Activated CD8-positive, alpha-beta memory T cell treated with anti-CD3 and anti-CD28 coated beads for 48 hours (primary cell): Measurements from ENCODE around the gene UBAC2.
"Not testable (repeated sequence)": the region's sequence is repeated elsewhere in the genome, so short reads cannot be mapped to it uniquely, and the experiment has no call there.

Experiments used
- DNase-seq, 3 experiments: peaks; one replicate each; pipeline ENCODE4 v3.0.0-alpha.2; 2020; ENCODE audit warnings: low read depth in 2 of 3, low spot score in 2 of 3

The UBAC2 gene

DNA sequence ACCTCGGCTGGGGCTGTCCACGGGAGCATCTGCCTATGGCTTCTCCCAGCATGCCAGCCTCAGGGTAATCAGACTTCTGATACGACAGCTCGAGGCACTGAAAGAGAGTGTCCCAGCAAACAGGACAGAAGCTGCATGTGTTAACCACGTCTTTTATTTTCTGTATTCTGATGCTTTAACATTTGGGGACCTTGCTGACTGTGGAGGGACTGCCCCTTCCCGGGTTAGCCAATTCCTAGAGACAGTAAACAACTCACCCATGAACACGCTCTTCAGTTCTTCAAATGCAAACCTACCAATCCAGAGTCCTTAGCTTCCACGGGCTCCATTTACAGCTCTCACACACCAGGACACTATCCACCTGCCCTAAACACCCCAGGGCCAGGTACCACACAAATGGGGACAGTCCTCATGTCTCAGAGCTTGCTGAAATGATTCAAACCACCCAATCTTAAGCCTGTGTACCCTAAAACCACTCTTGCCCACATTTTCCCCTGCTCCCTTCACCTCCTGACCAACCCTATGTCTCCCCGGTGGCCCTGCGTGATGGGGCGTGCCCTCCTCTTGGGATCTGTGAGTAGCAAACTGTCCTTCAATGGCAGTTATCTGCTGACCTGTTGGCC, 208.9 kb downstream of the UBAC2 start:
- DNase-seq = not testable (repeated sequence)

DNA sequence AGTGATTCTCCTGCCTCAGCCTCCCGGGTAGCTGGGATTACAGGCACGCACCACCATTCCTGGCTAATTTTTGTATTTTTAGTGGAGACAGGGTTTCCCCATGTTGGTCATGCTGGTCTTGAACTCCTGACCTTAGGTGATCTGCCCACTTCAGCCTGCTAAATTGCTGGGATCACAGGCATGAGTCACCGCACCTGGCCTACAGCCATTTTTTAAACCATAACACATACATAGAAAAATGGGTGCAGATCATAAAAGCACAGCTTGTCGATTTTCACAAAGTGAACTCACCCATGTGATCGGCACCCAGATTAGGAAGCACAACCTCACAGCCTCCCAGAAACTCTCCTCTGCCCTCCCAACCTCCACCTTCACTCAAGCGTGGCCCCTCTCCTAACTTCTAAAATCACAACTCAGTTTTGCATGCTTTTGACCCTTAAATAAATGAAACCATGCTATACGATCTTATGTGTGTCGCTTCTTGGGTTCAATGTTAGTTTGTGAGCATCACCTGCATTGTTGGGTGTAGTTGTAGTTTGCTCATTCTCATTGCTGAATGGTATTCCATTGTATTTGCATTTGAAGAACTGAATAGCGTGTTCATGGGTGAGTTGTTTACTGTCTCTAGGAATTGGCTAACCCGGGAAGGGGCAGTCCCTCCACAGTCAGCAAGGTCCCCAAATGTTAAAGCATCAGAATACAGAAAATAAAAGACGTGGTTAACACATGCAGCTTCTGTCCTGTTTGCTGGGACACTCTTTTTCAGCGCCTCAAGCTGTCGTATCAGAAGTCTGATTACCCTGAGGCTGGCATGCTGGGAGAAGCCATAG, 210.2 kb downstream of the UBAC2 start:
- not testable (repeated sequence) for DNase-seq

DNA sequence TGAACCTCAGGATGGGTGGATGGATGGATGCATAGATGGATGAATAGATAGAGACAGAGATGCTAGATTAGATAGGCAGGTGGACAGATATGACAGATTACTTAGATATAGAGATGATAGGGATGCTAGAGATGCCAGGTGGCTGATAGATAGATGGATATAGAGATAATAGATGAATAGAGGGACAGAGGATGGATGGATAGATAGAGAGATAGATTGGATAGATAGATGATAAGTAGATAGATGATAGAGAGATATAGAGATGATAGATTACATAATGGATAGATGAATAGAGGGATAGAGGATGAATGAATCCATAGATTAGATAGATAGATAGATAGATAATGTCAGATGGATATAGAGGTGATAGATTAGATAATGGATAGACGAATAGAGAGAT, 212.2 kb downstream of the UBAC2 start:
- DNase-seq = no peak

DNA sequence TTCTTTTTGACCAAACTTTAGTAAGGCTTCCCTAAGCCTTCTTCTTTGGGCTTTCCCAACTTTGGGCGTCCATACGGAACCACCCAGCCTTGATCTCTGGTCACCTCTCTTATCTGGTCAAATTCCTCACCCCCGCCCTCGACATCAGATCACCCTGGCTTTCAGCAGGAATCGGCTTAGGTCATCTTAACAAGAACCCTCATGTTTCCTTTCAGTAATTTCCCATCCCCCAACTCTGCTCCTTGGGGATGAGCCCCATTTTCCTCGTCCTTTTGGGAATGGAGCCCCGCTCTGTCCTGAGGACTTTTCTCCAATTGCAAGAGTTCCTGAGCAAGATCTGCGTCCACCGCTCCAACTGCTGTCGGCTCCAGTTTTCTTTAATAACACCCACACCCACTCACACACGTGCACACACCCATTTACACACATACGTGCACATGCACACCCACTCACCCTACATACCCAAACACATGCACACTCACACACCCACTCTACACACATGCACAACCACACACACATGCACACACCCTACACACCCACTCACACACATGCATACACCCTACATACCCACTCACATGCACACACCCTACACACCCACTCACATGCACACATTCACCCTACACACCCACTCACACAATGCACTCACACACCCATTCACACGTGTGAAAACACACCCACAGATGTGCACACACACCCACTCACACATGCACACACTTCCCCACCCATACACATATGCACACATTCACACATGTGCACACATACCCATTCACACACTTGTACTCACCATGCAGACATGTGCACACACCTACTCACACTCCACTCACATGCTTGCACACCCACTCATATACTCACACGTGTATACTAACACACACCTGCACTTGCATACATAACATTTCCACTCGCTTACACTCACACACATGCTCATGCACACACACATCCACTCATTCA, 213.7 kb downstream of the UBAC2 start:
- DNase-seq = no peak

DNA sequence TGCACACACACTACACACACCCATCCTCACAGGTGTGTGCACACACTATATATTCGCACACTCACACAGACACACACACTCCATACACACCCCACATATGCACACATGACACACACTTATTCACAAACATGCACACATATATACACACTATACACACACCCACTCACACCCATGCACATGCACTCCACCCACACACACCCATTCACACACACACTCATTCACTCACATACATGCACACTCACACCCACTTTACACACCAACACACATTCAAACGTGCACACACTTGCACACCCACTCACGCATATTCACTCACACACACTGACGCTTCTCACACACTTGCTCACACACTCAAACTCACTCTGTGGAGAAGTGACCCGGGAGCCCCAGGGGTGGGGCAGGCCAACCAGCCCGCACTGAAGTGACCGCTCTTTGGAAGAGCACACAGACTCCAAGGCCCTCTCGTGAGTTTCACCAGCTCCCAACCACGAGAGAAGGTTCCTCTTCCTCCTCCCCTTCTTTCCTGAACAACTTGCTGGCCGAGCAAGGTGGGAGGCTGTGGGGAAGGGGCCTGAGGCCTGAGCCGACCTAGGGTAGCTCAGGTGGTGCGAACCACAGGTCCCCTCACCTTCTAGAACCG, 214.5 kb downstream of the UBAC2 start:
- DNase-seq = no peak

DNA sequence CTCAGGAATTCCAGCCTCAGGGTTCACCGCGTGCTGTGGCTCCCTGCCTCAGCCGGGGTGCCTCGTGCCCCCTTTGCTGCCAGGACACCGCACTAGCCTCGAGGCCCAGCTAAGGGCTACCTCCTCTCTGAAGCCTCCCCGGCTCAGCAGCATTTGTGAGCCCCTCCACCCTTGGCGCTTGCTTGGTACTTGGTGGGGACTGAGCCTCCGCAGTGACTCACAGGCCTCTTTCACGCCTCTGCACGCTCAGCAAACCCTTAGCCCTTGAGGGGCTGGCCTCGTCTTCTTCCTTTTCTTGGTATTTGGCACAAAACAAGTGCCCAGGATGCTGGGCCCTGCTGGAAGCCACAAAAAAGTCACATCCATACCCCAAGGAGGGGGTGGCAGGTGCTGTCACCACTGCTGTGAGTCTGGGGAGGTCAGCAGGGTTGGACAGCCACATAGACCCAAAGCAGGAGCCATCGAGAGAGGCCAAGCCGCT, 215.2 kb downstream of the UBAC2 start:
- DNase-seq = no peak

DNA sequence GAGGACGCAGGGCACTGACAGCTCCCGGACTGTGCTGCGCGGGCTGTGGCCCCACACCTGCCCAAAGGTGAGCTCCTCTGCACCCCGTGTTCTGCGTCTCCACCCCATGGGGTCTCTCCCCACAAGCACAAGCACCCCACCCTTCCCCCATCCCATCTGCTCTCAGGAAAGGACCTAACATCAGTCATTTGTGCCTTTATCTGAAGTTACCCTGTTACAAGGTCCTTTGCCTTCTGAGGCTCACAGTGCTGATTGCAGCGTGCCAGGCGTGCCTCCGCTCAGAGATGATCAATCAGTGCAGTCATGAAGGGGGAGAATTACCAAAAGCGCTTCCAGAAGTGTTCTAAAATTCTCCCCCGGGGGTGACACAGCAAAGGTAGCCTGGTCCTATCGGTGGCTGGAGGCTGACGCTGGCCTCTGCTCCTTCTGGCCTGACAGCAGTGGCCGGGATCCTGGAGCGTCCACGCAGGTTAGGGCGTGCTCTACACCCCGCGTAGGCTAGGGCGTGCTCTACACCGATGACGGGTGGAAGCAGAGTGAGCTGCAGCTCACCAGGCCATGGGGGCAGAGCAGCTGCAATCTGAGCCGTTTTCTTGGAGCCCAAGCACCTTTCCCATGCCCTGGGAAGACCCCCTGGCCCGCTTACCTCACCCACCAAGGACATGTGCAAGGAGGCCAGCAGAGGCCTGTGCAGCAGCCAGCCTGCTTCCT, 215.9 kb downstream of the UBAC2 start:
- no peak for DNase-seq

DNA sequence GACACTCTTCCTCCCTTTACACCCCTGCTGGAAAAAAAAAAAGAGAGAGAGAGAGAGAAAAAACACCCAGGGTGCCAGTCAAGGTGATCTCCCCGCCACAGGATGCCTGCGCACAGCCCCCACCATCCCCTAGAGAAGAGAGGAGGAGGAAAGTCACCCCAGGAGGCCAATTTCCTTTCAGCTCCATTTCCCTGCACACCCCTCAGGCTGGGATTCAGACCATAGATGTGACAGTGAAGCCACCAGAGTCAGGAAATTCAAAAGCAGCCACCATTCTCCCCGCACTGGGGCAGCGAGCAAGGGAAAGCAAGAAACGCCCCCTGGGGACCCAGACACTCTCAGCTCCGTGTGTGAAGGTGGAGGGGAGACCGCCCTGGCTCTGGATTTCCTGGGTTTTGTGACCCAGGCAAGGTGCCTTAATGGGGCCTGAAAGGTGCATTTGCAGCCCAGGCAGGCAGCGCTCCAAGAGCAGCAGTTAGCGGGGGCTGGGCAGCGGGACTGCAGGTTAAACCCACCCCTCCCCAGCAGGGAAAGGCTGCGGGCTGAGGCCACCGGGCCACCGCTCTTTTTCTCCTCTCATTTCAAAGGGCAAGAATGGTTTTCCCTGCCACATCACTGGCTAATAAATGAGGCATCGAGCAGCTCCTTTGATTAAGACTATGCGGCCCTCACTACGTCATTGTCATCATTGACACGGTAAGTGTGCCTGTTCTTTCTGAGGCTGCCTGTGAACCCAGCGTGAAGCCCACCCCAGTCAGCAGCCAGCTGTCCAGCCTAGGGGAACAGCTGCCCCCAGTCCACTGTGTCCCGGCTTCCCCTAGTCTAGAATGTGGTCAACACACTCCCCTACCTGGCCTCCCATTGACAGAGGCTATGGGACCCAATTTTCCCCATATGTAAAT, 216.8 kb downstream of the UBAC2 start:
- DNase-seq = no peak

DNA sequence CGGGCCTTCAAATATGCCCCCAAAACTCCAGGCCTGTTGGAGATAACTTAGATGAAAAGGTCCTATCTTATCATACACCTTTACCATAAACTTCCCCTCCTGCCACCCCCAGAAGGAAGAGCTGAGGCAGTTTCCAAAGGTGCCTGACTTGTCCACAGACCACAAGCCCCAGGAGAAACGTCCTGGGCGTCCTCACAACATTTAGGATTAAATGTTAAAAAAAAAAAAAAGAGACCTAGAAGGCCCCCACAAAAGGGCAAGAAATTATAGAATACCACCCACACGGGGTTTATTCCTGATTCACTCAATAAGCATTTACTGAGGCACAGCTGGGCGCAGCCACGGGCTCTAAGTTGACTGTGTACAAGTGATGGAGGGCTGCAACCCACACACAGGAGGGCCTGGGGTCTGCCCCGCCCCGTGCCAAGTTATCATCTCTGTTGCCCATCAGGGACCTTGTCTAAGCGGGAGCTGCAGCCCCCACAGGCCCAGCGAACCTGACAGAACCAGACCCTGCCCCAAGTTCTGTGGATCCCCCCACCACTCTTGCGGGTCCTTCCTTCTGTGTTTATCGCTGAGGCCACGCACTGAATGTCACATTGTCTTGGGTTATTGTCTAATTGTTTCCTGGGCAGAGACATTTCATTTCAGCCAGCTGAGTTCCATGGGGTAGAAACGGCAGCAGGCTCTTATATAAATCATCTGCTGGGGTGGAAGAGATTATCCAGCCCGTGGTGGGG, 217.6 kb downstream of the UBAC2 start:
- DNase-seq = no peak

DNA sequence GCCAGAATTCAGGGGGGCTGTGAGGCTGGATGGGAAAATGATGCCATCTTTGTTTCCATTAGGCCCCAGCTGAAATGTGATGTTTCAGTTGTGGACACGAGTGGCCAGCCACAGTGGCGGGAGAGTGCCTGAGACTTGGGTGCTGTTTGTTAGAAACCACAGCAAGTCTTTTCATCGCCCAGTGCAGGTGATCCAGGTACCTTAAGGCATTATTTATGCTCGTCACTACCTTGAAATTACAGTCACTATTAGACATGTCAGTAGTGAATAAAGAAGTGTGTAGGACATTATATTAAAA, 218.1 kb downstream of the UBAC2 start:
- DNase-seq = no peak

DNA sequence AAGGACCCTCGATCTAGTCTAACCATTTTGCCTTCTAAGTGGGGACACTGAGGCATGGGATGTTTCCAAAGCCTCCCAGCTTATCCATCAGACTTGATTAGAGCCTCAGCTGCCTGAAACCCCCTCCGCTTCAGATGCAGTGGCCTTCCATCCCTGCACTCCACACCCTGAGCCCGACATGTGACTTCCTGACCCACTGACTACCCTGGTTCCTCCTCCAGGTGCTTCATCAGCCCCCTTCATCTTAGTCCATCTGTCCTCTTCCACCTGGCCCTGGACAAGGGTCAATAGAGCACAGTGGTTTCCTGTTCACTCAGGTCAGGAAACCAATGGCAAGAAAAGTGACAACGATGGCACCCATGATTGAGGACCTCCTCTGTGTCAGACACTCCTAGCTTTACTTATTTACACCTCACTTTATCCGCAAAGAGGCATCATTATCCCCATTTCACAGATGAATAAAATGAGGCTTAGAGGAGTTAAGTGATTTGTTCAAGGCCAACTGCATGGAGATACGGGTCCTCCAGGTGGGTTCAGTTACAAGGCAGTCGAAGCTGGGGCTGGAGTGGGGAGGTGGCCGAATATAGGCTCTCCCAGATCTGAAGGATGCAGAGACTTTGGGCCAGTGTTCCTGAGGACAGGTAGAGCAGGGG, 219.1 kb downstream of the UBAC2 start:
- DNase-seq = no peak

DNA sequence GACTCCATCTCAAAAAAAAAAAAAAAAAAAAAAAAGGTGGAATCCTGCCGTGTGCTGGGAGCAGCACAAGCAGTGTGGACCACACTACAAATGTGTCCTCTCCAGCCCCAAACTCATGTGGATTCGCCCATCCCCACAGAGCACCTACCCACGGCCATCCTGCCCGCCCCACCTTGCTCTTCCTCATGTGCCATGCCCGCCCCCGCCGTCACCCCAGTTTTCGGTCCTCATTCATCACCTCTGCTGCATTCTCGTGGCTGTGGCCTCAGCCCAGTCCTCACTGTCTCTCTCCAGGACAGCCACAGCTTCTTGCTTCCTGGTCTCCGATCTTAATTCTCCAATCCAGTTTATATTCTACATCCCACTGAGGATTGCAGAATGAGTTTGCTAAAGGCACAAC, 220.6 kb downstream of the UBAC2 start:
- DNase-seq = no peak

DNA sequence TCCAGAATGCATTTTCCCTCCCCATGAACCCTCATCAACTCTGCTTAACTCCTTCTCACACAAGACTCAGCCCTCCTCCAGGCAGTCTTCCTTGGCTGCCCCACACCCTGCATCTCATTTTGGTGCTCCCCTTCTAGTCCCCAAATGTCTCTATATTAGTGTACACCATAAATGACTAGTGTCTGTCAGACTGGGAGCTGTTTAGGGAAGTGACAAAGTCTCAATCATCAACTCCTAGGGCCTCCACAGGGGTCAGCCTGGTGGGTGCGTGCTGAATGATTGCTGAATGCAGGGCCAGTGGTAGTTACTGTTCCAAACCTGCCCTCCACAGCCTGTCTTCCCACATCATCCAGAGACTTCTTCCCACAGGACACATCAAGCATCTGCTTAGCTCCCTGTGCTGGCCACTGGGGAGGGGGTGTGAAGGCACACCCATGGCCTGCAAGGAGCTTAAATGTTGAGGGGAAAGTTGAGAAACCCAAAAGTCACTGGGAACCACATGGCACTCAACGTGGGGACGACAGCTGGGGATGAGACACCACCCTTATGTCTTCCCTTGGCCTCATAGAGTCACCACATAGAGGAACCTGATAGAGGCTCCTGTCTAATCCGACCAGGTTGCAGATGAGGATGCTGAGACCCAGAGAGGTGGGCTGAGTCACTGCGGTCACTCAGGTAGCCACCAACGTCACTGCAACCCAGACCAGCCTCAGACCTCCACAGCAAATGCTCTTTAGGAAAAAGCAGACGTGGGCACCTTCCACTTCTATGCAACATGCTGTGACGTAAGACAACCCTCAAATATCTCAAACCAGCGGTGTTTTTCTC, 221.3 kb downstream of the UBAC2 start:
- no peak for DNase-seq

DNA sequence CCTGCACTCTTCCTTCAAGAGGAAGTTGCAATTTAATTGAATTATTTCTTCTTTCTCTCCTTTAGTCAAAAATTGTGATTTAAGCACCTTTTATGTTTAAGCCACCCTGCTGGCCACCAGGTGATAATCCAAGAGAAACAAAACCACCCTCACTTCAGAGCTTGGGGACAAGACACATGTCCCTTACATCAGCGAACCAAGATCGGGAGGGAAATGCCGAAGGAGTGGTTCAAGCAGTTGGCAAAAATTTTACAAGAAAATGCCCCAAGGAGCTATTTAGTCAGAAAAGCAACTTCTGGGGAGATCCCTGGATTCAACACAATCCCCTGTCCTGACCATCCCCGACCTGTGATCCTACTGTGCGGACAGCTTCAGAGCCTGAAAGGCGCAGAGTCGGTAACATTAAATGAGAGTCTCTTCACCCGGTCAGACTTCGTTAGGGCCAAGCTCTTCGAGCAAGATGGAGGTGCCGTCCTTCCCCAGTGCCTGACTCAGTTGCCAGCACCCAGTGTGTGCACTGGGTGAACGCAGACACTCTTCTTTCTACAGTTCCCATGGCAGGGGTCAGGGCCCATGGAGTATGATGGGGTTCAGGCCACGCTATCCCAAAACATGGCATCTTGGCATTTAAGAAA, 222.0 kb downstream of the UBAC2 start:
- no peak for DNase-seq

DNA sequence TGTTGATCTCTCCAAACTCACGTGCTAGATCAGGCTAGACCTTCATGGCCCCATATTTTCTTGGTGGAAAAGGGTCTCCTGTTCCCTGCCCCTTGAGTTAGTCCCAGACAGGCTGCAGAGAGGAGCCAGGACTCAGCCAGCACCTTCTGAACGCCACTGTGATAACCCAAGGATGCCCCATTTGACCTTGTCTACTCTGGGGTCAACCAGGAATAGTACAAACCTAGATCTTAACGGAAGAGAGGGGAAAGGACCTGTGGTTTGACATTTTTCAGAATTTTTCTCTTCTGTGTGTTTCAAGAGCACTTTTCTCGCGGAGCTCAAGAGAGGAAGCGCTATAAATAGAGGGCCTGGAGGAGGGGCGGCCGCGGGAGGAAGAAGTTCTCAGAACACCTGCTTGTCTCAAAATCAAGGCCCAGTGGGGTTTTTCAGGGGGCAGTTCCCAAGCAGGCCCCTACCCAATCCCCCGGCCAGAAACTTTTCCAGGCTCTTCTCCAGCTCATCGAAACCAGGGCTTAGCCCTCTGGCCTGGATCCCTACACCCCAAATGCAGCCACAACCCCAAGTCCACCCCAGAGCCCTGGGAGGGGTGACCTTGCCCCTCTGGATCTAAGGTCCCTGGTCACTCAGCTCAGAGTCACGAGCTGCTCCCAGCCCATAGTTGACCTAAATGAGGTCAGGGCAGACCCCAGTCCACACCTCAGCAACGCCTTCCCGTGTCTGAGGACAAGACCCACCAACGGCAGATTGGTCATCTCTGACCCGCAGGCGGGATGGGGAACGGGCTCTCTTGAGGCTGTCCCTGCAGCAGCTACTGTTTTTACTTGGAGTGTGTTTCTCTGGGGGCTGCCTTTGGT, 225.1 kb downstream of the UBAC2 start:
- no peak for DNase-seq

DNA sequence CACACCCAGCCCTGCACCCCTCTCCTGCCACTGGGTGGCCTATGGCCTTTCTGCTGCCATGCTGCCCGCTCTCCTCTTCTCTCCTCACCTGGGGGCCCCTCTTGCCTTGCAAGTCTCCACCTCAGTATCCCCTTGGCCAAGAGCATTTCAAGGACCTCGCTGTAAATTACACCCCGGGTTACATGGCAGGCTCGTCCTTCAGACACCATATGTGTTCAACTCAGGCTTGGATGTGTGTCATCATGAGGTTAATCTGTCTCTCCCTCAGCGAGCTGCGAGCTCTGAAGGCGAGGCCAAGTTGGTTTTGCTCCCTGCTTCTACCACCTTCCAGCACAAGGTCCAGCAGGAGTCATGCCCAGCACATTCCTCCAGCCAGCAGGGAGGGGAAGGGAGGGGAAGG, 225.8 kb downstream of the UBAC2 start:
- DNase-seq = no peak
